K562 (cell line): ENCODE results near the gene DEGS2. TPM values are rescaled to one million over a fixed set of nuclear protein-coding genes. Genes with fewer than 3 reads are reported as not detected.

Experiments used
- ATAC-seq: fragments of 200-7000 bp; cut with Tn5 transposase; 3 replicates; pipeline ENCODE4 v1.9.1; 2020; ENCODE audit warnings: moderate library complexity
- BruUV-seq: library from RNA; stranded (reverse); fragments of 400-500 nt; replicated peaks from 2 replicates; lab custom pipeline; 2021; lab: Mats Ljungman, UMichigan
- CTCF ChIA-PET: fragments of 300-600 bp; formaldehyde crosslinking; extraction: SDS; loops from one replicate; lab custom pipeline; 2021; ENCODE audit warnings: low intra/inter-chr PET ratio; lab: Yijun Ruan, JAX
- POLR2A ChIA-PET: fragments of 300-600, 350-650 bp; sonication (Branson Sonifier 250); formaldehyde crosslinking; extraction: SDS; loops from one replicate; lab custom pipeline; 2021; ENCODE audit warnings: antibody characterized with exemption, inconsistent platforms; lab: Yijun Ruan, JAX
- DNase-seq, 4 experiments: peaks; one replicate each; pipeline versions ENCODE4 v3.0.0 to v3.0.0-alpha.2; 2011 to 2018; ENCODE audit warnings: low spot score in 3 of 4, mixed read lengths in 3 of 4; ENCODE audit errors: extremely low read depth in 1 of 4
- FAIRE-seq: peaks from 2 replicates; lab custom pipeline; 2011; peaks lifted over from hg19 to GRCh38; lab: Jason Lieb, UNC
- H2AFZ ChIP-seq: 2 replicates; pipeline ENCODE4 v1.6.0; 2011; ENCODE audit warnings: low read depth, low read length, control low read depth, inconsistent platforms
- H3K27ac ChIP-seq: fragments of 200-600 bp; 3 replicates; pipeline ENCODE4 v1.8.0; 2011; ENCODE audit warnings: low read depth, mild to moderate bottlenecking, control low read depth, inconsistent platforms, low read length, moderate library complexity, mixed read lengths; ENCODE audit errors: extremely low read depth
- H3K27me3 ChIP-seq, 2 experiments: fragments of 300-600 bp in 1 of 2; 2 replicates in 1 of 2; 3 replicates in 1 of 2; pipeline versions ENCODE4 v1.6.0 to v1.8.0; 2011; ENCODE audit warnings: inconsistent platforms in 2 of 2, low read length in 2 of 2, mild to moderate bottlenecking in 1 of 2, mixed read lengths in 1 of 2, moderate library complexity in 1 of 2; ENCODE audit not compliant: control insufficient read depth in 2 of 2, insufficient read depth in 2 of 2
- H3K36me3 ChIP-seq: fragments of 300-600 bp; 3 replicates; pipeline ENCODE4 v1.8.0; 2011; ENCODE audit warnings: mild to moderate bottlenecking, low read length, inconsistent platforms; ENCODE audit not compliant: control insufficient read depth, insufficient read depth
- H3K4me1 ChIP-seq, 2 experiments: fragments of 200-600 bp in 1 of 2; replicated peaks in 1 of 2; 2 replicates in 1 of 2; 3 replicates in 1 of 2; pipeline versions ENCODE4 v1.5.1 to v1.8.0; 2011; ENCODE audit warnings: inconsistent platforms in 2 of 2, low read length in 2 of 2, mild to moderate bottlenecking in 1 of 2, mixed read lengths in 1 of 2, moderate library complexity in 1 of 2; ENCODE audit not compliant: control insufficient read depth in 2 of 2, insufficient read depth in 2 of 2
- H3K4me2 ChIP-seq: 2 replicates; pipeline ENCODE4 v1.6.1; 2011; ENCODE audit warnings: low read length, control low read depth, inconsistent platforms, mixed read lengths; ENCODE audit not compliant: insufficient read depth
- H3K4me3 ChIP-seq: fragments of 200-600 bp; sonication (generic), shearing (Covaris generic); 2 replicates; pipeline ENCODE4 v1.5.1; 2016; ENCODE audit warnings: control low read depth, inconsistent platforms
- H3K79me2 ChIP-seq: fragments of 200-600 bp; 3 replicates; pipeline ENCODE4 v1.8.0; 2011; ENCODE audit warnings: low read length, inconsistent platforms; ENCODE audit not compliant: control insufficient read depth, insufficient read depth
- H3K9ac ChIP-seq, 2 experiments: 2 replicates each; pipeline versions ENCODE4 v1.6.0 to v1.6.1; 2011; ENCODE audit warnings: low read depth in 2 of 2, low read length in 2 of 2, control low read depth in 1 of 2, inconsistent platforms in 1 of 2, mild to moderate bottlenecking in 1 of 2, mixed read lengths in 1 of 2; ENCODE audit not compliant: insufficient read depth in 1 of 2
- H3K9me1 ChIP-seq: one replicate; pipeline ENCODE4 v1.6.0; 2011; ENCODE audit warnings: inconsistent platforms, mild to moderate bottlenecking, low read length, moderate library complexity; ENCODE audit not compliant: control insufficient read depth, insufficient read depth
- H3K9me3 ChIP-seq: replicated peaks from 2 replicates; pipeline ENCODE4 v1.5.1; 2011; ENCODE audit warnings: low read depth, low read length, inconsistent platforms; ENCODE audit not compliant: control insufficient read depth, insufficient read depth
- H4K20me1 ChIP-seq: replicated peaks from 2 replicates; pipeline ENCODE4 v1.6.1; 2011; ENCODE audit warnings: low read length, inconsistent platforms, mixed read lengths; ENCODE audit not compliant: control insufficient read depth, insufficient read depth
- KLF13 ChIP-seq: fragments of 450-650 bp; IDR thresholded peaks from 2 replicates; pipeline ENCODE4 v1.6.1; 2016; ENCODE audit warnings: missing genetic modification characterization, low read depth, mild to moderate bottlenecking, missing compliant biosample characterization, moderate library complexity, borderline replicate concordance
- PATZ1 ChIP-seq: fragments of 250-450 bp; sonication (Bioruptor Pico); IDR thresholded peaks from 2 replicates; pipeline ENCODE4 v1.5.0; 2020; ENCODE audit warnings: mild to moderate bottlenecking, borderline replicate concordance
- STAT6 ChIP-seq: sonication (generic); formaldehyde crosslinking; IDR thresholded peaks from 2 replicates; pipeline ENCODE4 v1.8.1; 2023; ENCODE audit warnings: mild to moderate bottlenecking, missing genetic modification reagents
- ZNF668 ChIP-seq: fragments of 250-450 bp; sonication (Bioruptor Pico); IDR thresholded peaks from 2 replicates; pipeline ENCODE4 v1.8.0; 2022; ENCODE audit warnings: mild to moderate bottlenecking, inconsistent platforms
- WGBS: fragments of 100-300 bp; shearing (Covaris generic); methylation state at CpG from one replicate; pipeline ENCODE4 v1.1.6; 2016; ENCODE audit warnings: low coverage, mixed read lengths; ENCODE audit not compliant: insufficient coverage; ENCODE audit errors: missing lambda C conversion rate; 5-methylcytosine and 5-hydroxymethylcytosine counted together
- in situ Hi-C: fragments of 300-500 bp; cut with MboI; formaldehyde crosslinking; loops from 4 replicates; pipeline ENCODE4 v1.15.0; 2018; ENCODE audit warnings: inconsistent platforms, mixed read lengths
- intact Hi-C: fragments of 100-400 bp; cut with micrococcal nuclease; formaldehyde crosslinking; loops from 2 replicates; pipeline ENCODE4 v1.14.2; 2022
- polyA plus RNA-seq, 8 experiments: library from polyadenylated mRNA; depleted of rRNA in 4 of 8; stranded (reverse) in 5 of 8; unstranded in 3 of 8; fragments of >200 nt; fragmentation: Nextera tagmentation in 2 of 8; fragmentation: Illumina TruSeq in 1 of 8; extraction: Ambion mirVana in 2 of 8; extraction: Trizol in 1 of 8; gene quantifications; 2 replicates each; pipeline versions ENCODE4 v1.2.1 to v1.2.3, GENCODE V29; 2011 to 2014; ENCODE audit warnings: inconsistent platforms in 1 of 8, missing spikeins in 1 of 8
- total RNA-seq, 7 experiments: library from RNA; depleted of rRNA in 6 of 7; stranded (reverse); fragments of >200 nt in 6 of 7; fragmentation: Illumina TruSeq in 2 of 7; extraction: Trizol in 2 of 7; gene quantifications; 2 replicates each; pipeline versions ENCODE4 v1.2.1 to v1.2.3, GENCODE V29; 2011 to 2021; ENCODE audit warnings: low replicate concordance in 1 of 7
- TF ChIP-seq, protein P1 (sequence below): sonication (generic); formaldehyde crosslinking; IDR thresholded peaks from 2 replicates; pipeline ENCODE4 v1.8.0; 2022; ENCODE audit warnings: mild to moderate bottlenecking, missing genetic modification reagents
- TF ChIP-seq, protein P2 (sequence below): fragments of 250-450 bp; sonication (Bioruptor Pico); IDR thresholded peaks from 2 replicates; pipeline ENCODE4 v1.4.0; 2020

The DEGS2 gene
- total and polyA plus RNA-seq, 9 of the 15 experiments (the other 6 are each of a cell fraction or from before 2014, with no cell fraction given) = 0.22 to 2.9 (median 0.70) TPM

DNA sequence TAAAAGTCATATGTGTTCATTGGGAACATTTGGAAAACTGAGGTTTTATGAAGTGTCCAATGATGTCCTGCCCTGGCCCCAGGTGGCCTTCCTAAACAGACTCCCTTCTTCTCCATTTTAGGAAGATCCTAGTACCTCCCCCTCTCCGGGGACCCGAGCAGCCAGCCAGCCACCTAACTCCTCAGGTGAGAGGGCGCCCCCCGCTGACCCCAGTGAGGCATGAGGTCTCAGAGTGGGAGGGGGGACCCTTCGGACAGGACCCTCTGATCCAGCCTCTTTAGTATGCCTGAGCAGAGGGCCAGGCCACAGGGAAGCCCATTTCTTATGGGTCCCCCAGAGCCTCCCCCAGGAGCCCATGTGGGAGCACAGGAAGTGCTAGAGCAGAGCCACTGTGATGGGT, 23.7 kb downstream of the DEGS2 start:
- Histone ChIP-seq H3K79me2 (peaks cover 2% of the 10 kb centered on the region; the same call in 2 of the 3 replicates), H3K4me2 (no peak overlapping the region), H3K9me1 (no peaks in the 10 kb centered on the region), H4K20me1 (no peaks in the 10 kb centered on the region), H3K9me3 (no peaks in the 10 kb centered on the region), H2AFZ (no peak overlapping the region), H3K36me3 (peaks cover 9% of the 10 kb centered on the region; the same call in 1 of the 3 replicates), H3K27me3 (no peaks in the 10 kb centered on the region), H3K4me3 (no peak overlapping the region), H3K4me1 (peaks cover 11 to 37% of the 10 kb centered on the region in 2 experiments), H3K27ac (no peak overlapping the region), H3K9ac (no peak overlapping the region)
- ChIA-PET POLR2A (interaction anchor here (0.7 kb wide), 1 partner anchor 54 kb away, joined by 3 read pairs; no protein-coding TSS in a partner anchor), CTCF (no interaction called here)
- BruUV-seq = no TSS peak
- FAIRE-seq = no peak
- in situ Hi-C loops (no loop called here), intact Hi-C loops (no loop called here)
- no peak for DNase-seq
- no peak for ATAC-seq
- 58% methylated on average over 5 of the region's 5 CpGs for WGBS
- TF ChIP-seq, protein P1, sequence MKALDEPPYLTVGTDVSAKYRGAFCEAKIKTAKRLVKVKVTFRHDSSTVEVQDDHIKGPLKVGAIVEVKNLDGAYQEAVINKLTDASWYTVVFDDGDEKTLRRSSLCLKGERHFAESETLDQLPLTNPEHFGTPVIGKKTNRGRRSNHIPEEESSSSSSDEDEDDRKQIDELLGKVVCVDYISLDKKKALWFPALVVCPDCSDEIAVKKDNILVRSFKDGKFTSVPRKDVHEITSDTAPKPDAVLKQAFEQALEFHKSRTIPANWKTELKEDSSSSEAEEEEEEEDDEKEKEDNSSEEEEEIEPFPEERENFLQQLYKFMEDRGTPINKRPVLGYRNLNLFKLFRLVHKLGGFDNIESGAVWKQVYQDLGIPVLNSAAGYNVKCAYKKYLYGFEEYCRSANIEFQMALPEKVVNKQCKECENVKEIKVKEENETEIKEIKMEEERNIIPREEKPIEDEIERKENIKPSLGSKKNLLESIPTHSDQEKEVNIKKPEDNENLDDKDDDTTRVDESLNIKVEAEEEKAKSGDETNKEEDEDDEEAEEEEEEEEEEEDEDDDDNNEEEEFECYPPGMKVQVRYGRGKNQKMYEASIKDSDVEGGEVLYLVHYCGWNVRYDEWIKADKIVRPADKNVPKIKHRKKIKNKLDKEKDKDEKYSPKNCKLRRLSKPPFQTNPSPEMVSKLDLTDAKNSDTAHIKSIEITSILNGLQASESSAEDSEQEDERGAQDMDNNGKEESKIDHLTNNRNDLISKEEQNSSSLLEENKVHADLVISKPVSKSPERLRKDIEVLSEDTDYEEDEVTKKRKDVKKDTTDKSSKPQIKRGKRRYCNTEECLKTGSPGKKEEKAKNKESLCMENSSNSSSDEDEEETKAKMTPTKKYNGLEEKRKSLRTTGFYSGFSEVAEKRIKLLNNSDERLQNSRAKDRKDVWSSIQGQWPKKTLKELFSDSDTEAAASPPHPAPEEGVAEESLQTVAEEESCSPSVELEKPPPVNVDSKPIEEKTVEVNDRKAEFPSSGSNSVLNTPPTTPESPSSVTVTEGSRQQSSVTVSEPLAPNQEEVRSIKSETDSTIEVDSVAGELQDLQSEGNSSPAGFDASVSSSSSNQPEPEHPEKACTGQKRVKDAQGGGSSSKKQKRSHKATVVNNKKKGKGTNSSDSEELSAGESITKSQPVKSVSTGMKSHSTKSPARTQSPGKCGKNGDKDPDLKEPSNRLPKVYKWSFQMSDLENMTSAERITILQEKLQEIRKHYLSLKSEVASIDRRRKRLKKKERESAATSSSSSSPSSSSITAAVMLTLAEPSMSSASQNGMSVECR = no peak
- no peak for TF ChIP-seq KLF13
- TF ChIP-seq, protein P2, sequence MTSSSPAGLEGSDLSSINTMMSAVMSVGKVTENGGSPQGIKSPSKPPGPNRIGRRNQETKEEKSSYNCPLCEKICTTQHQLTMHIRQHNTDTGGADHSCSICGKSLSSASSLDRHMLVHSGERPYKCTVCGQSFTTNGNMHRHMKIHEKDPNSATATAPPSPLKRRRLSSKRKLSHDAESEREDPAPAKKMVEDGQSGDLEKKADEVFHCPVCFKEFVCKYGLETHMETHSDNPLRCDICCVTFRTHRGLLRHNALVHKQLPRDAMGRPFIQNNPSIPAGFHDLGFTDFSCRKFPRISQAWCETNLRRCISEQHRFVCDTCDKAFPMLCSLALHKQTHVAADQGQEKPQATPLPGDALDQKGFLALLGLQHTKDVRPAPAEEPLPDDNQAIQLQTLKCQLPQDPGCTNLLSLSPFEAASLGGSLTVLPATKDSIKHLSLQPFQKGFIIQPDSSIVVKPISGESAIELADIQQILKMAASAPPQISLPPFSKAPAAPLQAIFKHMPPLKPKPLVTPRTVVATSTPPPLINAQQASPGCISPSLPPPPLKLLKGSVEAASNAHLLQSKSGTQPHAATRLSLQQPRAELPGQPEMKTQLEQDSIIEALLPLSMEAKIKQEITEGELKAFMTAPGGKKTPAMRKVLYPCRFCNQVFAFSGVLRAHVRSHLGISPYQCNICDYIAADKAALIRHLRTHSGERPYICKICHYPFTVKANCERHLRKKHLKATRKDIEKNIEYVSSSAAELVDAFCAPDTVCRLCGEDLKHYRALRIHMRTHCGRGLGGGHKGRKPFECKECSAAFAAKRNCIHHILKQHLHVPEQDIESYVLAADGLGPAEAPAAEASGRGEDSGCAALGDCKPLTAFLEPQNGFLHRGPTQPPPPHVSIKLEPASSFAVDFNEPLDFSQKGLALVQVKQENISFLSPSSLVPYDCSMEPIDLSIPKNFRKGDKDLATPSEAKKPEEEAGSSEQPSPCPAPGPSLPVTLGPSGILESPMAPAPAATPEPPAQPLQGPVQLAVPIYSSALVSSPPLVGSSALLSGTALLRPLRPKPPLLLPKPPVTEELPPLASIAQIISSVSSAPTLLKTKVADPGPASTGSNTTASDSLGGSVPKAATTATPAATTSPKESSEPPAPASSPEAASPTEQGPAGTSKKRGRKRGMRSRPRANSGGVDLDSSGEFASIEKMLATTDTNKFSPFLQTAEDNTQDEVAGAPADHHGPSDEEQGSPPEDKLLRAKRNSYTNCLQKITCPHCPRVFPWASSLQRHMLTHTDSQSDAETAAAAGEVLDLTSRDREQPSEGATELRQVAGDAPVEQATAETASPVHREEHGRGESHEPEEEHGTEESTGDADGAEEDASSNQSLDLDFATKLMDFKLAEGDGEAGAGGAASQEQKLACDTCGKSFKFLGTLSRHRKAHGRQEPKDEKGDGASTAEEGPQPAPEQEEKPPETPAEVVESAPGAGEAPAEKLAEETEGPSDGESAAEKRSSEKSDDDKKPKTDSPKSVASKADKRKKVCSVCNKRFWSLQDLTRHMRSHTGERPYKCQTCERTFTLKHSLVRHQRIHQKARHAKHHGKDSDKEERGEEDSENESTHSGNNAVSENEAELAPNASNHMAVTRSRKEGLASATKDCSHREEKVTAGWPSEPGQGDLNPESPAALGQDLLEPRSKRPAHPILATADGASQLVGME (CRISPR knock-in tag) = no peak
- TF ChIP-seq PATZ1 = no peak
- TF ChIP-seq ZNF668 = no peak
- TF ChIP-seq STAT6 (CRISPR knock-in tag) = no peak
